WERI-Rb-1 (cell line): ENCODE measurements around the gene PARD3B.

Source experiments
- DNase-seq: peaks from one replicate; pipeline ENCODE4 v3.0.0-alpha.2; 2020
- H3K27ac ChIP-seq: fragments of 250-450 bp; sonication (Bioruptor Pico); 2 replicates; pipeline ENCODE4 v1.5.1; 2020; ENCODE audit warnings: mild to moderate bottlenecking, moderate library complexity
- H3K27me3 ChIP-seq: fragments of 250-450 bp; sonication (Bioruptor Pico); 2 replicates; pipeline ENCODE4 v1.5.1; 2021; ENCODE audit warnings: mild to moderate bottlenecking, low read depth, moderate library complexity; ENCODE audit not compliant: insufficient read depth, severe bottlenecking
- H3K36me3 ChIP-seq: fragments of 250-450 bp; sonication (Bioruptor Pico); 2 replicates; pipeline ENCODE4 v1.5.1; 2020; ENCODE audit warnings: mild to moderate bottlenecking, moderate library complexity
- H3K4me3 ChIP-seq: 2 replicates; pipeline ENCODE4 v1.5.1; 2011; ENCODE audit warnings: low read depth, mild to moderate bottlenecking, control low read depth, low read length
- H3K9me3 ChIP-seq: fragments of 250-450 bp; sonication (Bioruptor Pico); 2 replicates; pipeline ENCODE4 v1.5.1; 2021; ENCODE audit warnings: mild to moderate bottlenecking, moderate library complexity; ENCODE audit not compliant: severe bottlenecking
- CTCF ChIP-seq: IDR thresholded peaks from 2 replicates; pipeline ENCODE4 v1.5.1; 2011; ENCODE audit warnings: low read depth, mild to moderate bottlenecking, control low read depth, inconsistent platforms, low read length

The PARD3B gene

DNA sequence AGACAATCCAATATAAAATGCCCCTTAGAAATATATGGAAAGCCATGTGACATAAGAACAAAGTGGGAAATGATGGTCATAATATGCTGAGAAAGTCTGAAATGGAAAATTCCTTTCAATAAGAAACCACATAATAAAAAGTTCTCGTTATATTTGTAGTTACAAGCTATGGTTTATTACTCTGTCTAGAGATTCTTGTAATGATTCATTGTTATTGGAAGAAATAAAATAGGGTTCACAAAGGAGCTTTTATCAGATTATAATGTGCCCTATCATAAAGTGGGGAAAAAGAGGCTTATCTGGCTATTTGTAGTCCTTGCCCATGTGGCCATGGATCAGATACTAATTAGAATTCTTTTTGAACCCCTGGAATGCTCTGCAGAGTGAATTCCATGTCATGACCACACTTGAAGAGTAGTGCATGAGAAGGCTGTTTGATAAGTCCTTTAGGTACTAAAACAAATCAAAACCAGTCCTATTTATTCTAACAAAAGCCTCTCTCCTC is 716.3 kb downstream of the PARD3B start:
- H3K27ac ChIP-seq = no peak overlapping the region
- H3K27me3 ChIP-seq = no peaks in the 10 kb centered on the region
- no peaks in the 10 kb centered on the region for H3K36me3 ChIP-seq
- no peak for DNase-seq
- no peak for TF ChIP-seq CTCF
- no peak overlapping the region for H3K4me3 ChIP-seq
- no peaks in the 10 kb centered on the region for H3K9me3 ChIP-seq

GRCh38 chr2:205267323-205267722 is 722.0 kb downstream of the PARD3B start:
- Histone ChIP-seq H3K9me3 (no peaks in the 10 kb centered on the region), H3K27me3 (no peaks in the 10 kb centered on the region), H3K36me3 (no peaks in the 10 kb centered on the region), H3K27ac (no peak overlapping the region), H3K4me3 (no peak overlapping the region)
- TF ChIP-seq CTCF = no peak
- no peak for DNase-seq

DNA sequence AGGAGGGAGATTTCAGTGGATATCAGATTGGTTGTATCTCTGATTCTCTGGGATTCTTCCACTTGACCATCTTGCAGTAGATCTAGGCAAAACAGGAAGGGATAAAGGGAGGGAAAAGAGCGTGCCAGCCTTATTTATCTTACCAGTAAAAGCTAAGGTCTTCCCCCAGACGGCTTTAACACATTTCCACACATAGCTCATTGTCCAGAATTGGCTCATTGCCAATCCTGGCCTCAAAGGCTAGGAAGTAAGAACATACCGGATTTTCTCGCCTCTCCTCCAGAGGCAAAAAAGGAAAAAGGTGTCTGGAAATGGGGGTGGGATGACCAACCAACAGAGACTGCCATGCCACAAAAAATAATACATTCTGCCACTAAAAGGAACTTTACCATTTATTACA is 725.4 kb downstream of the PARD3B start:
- Histone ChIP-seq H3K9me3 (no peaks in the 10 kb centered on the region), H3K4me3 (no peak overlapping the region), H3K36me3 (no peaks in the 10 kb centered on the region), H3K27ac (no peak overlapping the region), H3K27me3 (no peaks in the 10 kb centered on the region)
- DNase-seq = no peak
- no peak for TF ChIP-seq CTCF

- H3K27me3 ChIP-seq = no peaks in the 10 kb centered on the region
- DNase-seq = no peak
- no peaks in the 10 kb centered on the region for H3K36me3 ChIP-seq
- H3K9me3 ChIP-seq = no peaks in the 10 kb centered on the region
- TF ChIP-seq CTCF = no peak
- no peak overlapping the region for H3K4me3 ChIP-seq
- H3K27ac ChIP-seq = no peak overlapping the region
These were observed 727.9 kb downstream of the PARD3B start for GRCh38 chr2:205273148-205273547.

GRCh38 chr2:205273627-205274026 is 728.4 kb downstream of the PARD3B start:
- Histone ChIP-seq H3K27ac (no peak overlapping the region), H3K4me3 (no peak overlapping the region), H3K9me3 (no peaks in the 10 kb centered on the region), H3K36me3 (no peaks in the 10 kb centered on the region), H3K27me3 (no peaks in the 10 kb centered on the region)
- DNase-seq = no peak
- no peak for TF ChIP-seq CTCF

DNA sequence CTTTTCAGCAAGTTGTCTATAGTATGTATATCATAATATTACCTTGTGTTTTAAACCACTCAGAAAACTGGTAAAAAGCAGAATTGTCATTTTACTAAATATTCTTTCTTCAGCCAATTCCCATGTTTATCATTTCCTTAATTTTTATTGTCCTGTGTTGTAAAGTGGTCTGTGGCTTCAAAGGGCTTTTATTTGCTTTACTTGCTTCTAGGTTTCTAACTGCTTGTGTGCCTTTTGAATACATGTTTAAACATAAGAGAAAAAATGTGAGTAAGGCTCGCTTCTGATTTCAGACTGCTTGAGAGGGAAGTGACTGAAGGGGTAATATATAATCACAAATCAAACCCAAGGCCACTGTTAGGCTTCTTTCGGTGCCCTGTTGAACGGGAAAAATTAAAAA is 729.5 kb downstream of the PARD3B start:
- no peak for TF ChIP-seq CTCF
- no peak for DNase-seq
- Histone ChIP-seq H3K4me3 (no peak overlapping the region), H3K27me3 (no peaks in the 10 kb centered on the region), H3K27ac (no peak overlapping the region), H3K36me3 (no peaks in the 10 kb centered on the region), H3K9me3 (no peaks in the 10 kb centered on the region)
